GM12874 (cell line): ENCODE measurements around the gene ZNF225.

Experiments used
- TF ChIP-seq, protein P1 (sequence below): IDR thresholded peaks from 2 replicates; pipeline ENCODE4 v1.5.1; 2011; ENCODE audit warnings: low read depth, mild to moderate bottlenecking, control low read depth, low read length, moderate library complexity; ENCODE audit not compliant: insufficient read depth

Gene ZNF225

DNA sequence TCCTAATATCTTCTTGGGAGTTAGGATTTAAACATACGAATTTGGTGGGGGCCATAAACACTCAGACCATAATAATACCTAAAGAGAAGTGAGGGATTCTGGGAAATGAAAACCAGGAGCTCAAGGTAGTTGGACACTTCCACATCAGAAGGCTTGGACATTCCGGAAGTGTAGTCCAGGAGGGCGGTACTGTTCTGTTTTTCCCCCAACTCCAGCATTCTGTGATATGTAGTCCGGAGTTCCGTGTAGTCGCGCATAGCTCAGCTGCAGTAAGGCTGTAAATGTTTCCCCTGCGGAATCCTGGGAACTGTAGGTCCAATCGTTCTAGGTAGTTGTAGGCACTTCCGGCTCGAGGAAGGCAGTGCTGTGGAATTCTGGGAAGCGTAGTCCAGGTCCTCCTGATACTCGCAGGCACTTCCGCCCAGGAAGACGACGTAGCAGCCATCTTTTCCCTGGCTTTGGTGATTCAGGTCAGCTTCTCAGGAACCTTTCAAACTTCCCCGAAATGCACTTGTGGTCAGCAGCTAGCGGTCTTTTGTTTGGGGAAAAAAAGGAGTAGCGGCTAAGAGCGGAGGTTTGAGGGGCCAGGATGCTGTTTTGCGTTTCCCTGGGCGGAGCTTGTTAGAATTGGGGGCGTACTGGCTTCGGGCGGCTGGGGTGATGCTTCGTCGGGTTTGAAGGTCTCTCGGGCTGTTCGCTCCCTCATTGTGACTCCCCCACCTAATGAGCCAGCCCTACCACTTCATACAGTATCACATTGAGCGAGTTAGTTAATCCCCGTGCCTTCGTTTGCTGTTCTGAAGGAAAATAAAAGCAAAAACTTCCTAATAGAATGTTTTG lies 51.7 kb downstream of the ZNF225 start, which contains the start of gene ZNF226:
ZNF226 (plus strand) TSS at position 428 of the 840 bp plus-strand sequence. CDS start 4,981 bp downstream, outside the sequence.
- TF ChIP-seq, protein P1, sequence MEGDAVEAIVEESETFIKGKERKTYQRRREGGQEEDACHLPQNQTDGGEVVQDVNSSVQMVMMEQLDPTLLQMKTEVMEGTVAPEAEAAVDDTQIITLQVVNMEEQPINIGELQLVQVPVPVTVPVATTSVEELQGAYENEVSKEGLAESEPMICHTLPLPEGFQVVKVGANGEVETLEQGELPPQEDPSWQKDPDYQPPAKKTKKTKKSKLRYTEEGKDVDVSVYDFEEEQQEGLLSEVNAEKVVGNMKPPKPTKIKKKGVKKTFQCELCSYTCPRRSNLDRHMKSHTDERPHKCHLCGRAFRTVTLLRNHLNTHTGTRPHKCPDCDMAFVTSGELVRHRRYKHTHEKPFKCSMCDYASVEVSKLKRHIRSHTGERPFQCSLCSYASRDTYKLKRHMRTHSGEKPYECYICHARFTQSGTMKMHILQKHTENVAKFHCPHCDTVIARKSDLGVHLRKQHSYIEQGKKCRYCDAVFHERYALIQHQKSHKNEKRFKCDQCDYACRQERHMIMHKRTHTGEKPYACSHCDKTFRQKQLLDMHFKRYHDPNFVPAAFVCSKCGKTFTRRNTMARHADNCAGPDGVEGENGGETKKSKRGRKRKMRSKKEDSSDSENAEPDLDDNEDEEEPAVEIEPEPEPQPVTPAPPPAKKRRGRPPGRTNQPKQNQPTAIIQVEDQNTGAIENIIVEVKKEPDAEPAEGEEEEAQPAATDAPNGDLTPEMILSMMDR = no peak

DNA sequence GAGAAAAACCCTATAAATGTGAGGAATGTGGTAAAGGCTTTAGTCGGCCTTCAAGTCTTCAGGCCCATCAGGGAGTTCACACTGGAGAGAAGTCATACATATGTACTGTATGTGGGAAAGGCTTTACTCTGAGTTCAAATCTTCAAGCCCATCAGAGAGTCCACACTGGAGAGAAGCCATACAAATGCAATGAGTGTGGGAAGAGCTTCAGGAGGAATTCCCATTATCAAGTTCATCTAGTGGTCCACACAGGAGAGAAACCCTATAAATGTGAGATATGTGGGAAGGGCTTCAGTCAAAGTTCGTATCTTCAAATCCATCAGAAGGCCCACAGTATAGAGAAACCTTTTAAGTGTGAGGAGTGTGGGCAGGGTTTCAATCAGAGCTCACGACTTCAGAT lies 63.4 kb downstream of the ZNF225 start:
- TF ChIP-seq, protein P1 = no peak

DNA sequence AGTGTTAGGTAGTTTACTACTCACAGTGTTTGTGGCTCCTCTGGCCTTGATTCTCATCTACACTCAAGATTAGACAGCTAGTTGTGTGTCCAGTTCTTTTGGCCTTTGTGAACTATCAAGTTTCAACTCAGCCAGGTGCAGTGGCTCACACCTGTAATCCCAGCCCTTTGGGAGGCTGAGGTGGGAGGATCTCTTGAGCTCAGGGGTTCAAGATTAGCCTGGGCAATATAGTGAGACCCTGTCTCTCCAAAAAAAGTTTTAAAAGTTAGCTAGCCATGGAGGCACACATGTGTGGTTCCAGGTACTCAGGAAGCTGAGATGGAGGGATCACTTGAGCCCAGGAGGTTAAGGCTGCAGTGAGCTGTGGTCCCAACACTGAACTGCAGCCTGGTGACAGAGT lies 67.8 kb downstream of the ZNF225 start:
- TF ChIP-seq, protein P1 = no peak

DNA sequence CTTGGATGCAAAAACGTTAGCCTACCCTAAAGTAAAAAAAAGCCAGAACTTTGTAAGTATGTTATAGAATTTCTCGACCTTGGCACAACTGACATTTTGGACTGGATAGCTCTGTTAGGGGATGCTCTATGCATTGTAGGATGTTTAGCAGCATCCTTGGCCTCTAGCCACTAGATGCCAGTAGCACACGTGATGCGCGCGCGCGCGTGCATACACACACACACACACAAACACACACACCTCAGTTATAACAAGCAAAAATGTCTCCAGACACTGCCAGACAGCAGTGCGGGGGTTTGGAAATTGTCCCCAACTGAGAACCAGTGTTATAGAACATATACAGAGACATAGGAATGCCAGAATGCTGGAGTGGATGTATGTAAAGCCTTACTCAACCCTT lies 68.9 kb downstream of the ZNF225 start:
- TF ChIP-seq, protein P1 = no peak
